ENCODE data around the gene APELA. TPM values are rescaled to one million over a fixed set of nuclear protein-coding genes. Genes with fewer than 3 reads are reported as not detected.
"Not testable (repeated sequence)": the region's sequence is repeated elsewhere in the genome, so short reads cannot be mapped to it uniquely, and the experiment has no call there.

APELA gene
- total RNA-seq, 1 donor from 2014 or later = not detected

DNA sequence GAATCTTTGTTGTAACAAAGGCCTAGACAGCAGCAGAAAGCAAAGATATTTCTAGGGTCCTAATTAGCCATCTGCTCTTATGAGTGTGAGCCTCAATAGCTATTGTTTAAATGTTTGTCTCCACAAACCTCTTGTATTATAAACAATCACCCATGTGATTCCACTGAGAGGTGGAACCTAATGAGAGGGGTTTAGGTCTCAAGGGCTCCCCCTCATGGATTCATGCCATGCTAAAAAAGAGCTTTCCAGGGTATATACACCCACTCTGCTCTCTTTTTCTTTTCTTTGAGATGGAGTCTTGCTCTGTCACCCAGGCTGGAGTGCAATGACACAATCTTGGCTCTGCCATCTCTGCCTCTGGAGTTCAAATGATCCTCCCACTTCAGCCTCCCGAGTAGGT is 58.4 kb downstream of the APELA start:
- Histone ChIP-seq H3K27ac (no peak overlapping the region), H3K27me3 (ENCODE audit: low read depth) (no peaks in the 10 kb centered on the region), H3K4me1 (no peaks in the 10 kb centered on the region), H3K4me3 (no peak overlapping the region), H3K36me3 (no peaks in the 10 kb centered on the region), H3K9me3 (no peaks in the 10 kb centered on the region)
- intact Hi-C loops (cut with DNase I) = no loop called here
- TF ChIP-seq, protein P1, sequence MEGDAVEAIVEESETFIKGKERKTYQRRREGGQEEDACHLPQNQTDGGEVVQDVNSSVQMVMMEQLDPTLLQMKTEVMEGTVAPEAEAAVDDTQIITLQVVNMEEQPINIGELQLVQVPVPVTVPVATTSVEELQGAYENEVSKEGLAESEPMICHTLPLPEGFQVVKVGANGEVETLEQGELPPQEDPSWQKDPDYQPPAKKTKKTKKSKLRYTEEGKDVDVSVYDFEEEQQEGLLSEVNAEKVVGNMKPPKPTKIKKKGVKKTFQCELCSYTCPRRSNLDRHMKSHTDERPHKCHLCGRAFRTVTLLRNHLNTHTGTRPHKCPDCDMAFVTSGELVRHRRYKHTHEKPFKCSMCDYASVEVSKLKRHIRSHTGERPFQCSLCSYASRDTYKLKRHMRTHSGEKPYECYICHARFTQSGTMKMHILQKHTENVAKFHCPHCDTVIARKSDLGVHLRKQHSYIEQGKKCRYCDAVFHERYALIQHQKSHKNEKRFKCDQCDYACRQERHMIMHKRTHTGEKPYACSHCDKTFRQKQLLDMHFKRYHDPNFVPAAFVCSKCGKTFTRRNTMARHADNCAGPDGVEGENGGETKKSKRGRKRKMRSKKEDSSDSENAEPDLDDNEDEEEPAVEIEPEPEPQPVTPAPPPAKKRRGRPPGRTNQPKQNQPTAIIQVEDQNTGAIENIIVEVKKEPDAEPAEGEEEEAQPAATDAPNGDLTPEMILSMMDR (IDR thresholded peaks at IDR 0.05) = no peak
- ATAC-seq (no peak), DNase-seq (no peak)

DNA sequence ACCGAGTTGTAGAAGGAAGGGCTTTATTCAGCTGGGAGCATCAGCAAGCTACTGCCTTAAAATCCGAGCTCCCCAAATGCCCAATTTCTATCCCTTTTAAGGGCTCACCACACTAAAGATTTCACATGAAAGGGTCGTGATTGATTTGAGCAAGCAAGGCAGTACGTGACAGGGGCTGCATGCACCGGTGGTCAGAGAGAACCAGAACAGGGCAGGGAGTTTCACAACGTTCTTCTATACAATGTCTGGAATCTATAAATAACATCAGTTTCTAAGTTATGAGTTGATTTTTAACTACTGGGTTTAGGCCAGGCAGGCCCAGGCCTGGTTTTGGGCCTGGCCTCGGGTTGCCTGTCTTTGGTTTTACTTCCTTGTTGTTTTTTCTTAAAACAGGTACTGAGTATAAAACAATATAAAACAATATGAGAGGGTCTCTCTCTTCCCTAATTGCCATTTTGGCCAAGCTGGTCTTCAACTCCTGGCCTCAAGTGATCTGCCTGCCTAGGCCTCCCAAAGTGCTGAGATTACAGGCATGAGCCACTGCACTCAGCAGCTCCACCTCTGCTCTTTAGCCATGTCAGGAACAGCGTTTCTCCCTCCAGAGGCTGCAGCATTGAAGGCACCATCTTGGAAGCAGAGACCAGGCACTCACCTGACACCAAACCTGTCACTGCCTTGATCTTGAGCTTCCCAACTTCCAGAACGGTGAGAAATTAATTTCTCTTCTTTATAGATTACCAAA is 59.1 kb downstream of the APELA start:
- intact Hi-C loops (cut with DNase I) = not testable (repeated sequence)

DNA sequence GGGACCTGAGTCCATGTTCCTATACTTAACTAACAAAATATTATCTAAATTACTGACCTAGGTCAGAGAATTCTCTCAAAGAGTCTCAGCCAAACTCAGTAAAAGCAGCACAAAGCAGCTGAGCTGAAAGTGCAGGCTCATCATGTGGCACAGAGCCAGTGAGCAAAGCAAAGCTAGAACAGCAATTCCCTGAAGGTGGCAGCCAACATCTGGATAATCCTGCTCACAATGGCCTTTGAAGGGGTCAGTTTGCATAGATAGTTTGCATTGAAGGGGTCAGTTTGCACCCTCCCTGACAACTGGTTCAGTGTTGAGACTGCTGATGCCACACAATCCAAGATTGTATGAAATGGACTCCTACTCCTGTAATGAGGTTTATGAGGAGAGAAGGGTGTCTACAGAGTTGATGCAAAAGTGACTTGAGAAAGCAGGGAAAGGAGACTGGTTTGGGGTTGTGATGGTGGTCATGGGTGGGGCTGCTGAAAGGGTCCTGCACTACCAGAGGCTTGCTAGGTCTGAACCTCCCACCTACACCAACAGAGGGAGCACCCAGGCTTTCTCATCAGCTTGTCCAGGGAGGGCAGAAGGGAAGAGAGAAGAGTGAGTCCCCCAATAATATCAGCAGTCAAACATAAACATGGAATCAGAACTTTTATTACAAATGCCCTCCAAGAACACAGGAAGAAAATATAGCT is 60.7 kb downstream of the APELA start:
- H3K4me1 ChIP-seq = no peaks in the 10 kb centered on the region
- no peak overlapping the region for H3K27ac ChIP-seq
- H3K4me3 ChIP-seq = no peak overlapping the region
- intact Hi-C loops (cut with DNase I) = no loop called here
- no peaks in the 10 kb centered on the region for H3K9me3 ChIP-seq
- no peak for ATAC-seq
- H3K36me3 ChIP-seq = no peaks in the 10 kb centered on the region
- TF ChIP-seq, protein P1 (IDR thresholded peaks at IDR 0.05) = no peak
- DNase-seq = no peak
- no peaks in the 10 kb centered on the region for H3K27me3 ChIP-seq (ENCODE audit: low read depth)

More for the DNA sequence above, 59.1 kb downstream of the APELA start:
- not testable (repeated sequence) for H3K27me3 ChIP-seq (ENCODE audit: low read depth); H3K4me1 ChIP-seq; H3K27ac ChIP-seq; H3K4me3 ChIP-seq; H3K36me3 ChIP-seq; DNase-seq; ATAC-seq; H3K9me3 ChIP-seq

DNA sequence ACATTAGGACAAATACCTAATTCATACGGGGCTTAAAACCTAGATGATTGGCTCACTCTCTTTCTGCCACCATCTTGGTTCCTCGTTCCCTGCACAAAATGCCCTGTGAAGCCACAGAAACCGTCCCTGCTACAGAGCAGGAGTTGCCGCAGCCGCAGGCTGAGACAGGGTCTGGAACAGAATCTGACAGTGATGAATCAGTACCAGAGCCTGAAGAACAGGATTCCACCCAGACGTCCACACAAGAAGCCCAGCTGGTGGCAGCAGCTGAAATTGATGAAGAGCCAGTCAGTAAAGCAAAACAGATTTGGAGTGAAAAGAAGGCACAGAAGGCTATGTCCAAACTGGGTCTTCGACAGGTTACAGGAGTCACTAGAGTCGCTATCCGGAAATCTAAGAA is 66.2 kb downstream of the APELA start:
- intact Hi-C loops (cut with DNase I) = no loop called here
- H3K4me1 ChIP-seq = no peaks in the 10 kb centered on the region
- DNase-seq (no peak), ATAC-seq (no peak)
- H3K27me3 ChIP-seq (ENCODE audit: low read depth) = no peaks in the 10 kb centered on the region
- no peaks in the 10 kb centered on the region for H3K36me3 ChIP-seq
- no peak overlapping the region for H3K27ac ChIP-seq
- no peak overlapping the region for H3K4me3 ChIP-seq
- H3K9me3 ChIP-seq = no peaks in the 10 kb centered on the region
- TF ChIP-seq, protein P1 (IDR thresholded peaks at IDR 0.05) = no peak

DNA sequence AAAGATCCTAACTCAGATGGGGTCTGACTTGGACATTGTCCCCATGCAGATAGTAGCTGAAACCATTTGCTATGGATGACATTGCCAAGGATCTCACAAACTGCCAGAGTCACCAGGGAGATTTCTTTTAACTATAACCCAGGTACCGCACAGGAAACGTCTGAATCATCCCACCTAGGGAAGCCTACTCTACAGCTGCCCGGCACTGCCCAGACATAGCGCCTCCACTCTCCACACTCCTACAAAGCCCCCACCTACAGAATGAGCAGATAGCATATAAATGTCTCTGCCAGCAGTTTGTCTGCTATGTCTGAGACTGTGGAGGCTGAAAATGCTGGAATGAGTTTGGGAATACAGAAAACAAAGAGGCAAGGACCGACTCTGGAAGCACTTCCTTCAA is 68.2 kb downstream of the APELA start:
- H3K36me3 ChIP-seq = no peaks in the 10 kb centered on the region
- no peaks in the 10 kb centered on the region for H3K27me3 ChIP-seq (ENCODE audit: low read depth)
- H3K9me3 ChIP-seq = no peaks in the 10 kb centered on the region
- intact Hi-C loops (cut with DNase I) = no loop called here
- ATAC-seq (no peak), DNase-seq (no peak)
- H3K27ac ChIP-seq = no peak overlapping the region
- no peaks in the 10 kb centered on the region for H3K4me1 ChIP-seq
- TF ChIP-seq, protein P1 (IDR thresholded peaks at IDR 0.05) = no peak
- no peak overlapping the region for H3K4me3 ChIP-seq

DNA sequence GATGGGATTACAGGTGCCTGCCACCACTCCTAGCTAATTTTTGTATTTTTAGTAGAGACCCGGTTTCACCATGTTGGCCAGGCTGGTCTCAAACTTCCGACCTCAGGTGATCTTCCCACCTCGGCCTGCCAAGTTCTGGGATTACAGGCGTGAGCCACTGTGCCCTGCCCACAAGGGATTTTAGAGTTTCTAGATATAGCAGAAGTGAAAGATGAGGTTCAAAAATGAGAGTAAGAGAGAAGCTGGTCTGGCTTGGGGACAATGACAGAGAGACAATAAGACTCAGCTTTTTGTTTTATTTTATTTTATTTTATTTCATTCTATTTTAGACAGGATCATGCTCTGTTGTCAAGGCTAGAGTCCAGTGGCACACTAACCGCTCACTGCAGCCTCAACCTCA is 69.8 kb downstream of the APELA start:
- TF ChIP-seq, protein P1 (IDR thresholded peaks at IDR 0.05) = no peak
- Histone ChIP-seq H3K9me3 (no peaks in the 10 kb centered on the region), H3K4me3 (no peak overlapping the region), H3K27me3 (ENCODE audit: low read depth) (no peaks in the 10 kb centered on the region), H3K27ac (no peak overlapping the region), H3K36me3 (no peaks in the 10 kb centered on the region), H3K4me1 (no peaks in the 10 kb centered on the region)
- DNase-seq (no peak), ATAC-seq (no peak)
- intact Hi-C loops (cut with DNase I) = no loop called here

Measured in lower lobe of right lung (tissue), 2 donors.